Thyroid gland (tissue), 4 donors: Measurements from ENCODE around the gene ZYX.

ENCODE experiments used
- POLR2A ChIP-seq, 2 donors: fragments of 450-650 bp; IDR thresholded peaks; one replicate each; pipeline ENCODE4 v1.6.1; 2017; ENCODE audit warnings: antibody characterized with exemption in 2 of 2, mild to moderate bottlenecking in 2 of 2, moderate library complexity in 1 of 2
- TF ChIP-seq, protein P1 (sequence below), 6 experiments: fragments of 200-600 bp in 3 of 6; fragments of 450-650 bp in 3 of 6; sonication (generic) in 3 of 6; IDR thresholded peaks; one replicate each; pipeline ENCODE4 v1.5.1; 2016 to 2019; ENCODE audit warnings: antibody characterized with exemption in 6 of 6, mild to moderate bottlenecking in 2 of 6, inconsistent platforms in 1 of 6, moderate library complexity in 1 of 6

DNA sequence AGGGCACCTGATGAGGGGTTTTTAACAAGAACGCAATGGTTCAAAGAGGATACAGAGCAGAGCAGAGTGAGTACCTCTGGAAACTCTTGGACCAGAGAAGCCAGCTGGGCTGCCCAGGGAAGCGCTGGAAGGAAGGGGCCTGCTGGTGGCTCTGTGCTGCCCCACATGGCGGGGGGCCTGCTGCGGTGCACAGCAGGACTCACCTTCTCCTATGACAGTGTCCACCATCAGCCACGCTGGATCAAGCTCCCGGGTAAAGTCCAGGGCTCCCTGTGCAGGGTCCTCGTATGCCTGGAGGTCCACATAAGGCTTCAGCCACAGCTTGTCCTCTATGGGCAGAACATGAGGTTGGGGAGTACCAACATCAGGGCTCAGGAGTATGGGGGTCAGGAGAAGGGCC, 15.0 kb downstream of the ZYX start:
- TF ChIP-seq, protein P1, sequence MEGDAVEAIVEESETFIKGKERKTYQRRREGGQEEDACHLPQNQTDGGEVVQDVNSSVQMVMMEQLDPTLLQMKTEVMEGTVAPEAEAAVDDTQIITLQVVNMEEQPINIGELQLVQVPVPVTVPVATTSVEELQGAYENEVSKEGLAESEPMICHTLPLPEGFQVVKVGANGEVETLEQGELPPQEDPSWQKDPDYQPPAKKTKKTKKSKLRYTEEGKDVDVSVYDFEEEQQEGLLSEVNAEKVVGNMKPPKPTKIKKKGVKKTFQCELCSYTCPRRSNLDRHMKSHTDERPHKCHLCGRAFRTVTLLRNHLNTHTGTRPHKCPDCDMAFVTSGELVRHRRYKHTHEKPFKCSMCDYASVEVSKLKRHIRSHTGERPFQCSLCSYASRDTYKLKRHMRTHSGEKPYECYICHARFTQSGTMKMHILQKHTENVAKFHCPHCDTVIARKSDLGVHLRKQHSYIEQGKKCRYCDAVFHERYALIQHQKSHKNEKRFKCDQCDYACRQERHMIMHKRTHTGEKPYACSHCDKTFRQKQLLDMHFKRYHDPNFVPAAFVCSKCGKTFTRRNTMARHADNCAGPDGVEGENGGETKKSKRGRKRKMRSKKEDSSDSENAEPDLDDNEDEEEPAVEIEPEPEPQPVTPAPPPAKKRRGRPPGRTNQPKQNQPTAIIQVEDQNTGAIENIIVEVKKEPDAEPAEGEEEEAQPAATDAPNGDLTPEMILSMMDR (IDR thresholded peaks at IDR 0.05): no peak
- TF ChIP-seq POLR2A (IDR thresholded peaks at IDR 0.05): no peak
